ENCODE results near the gene FBXO31.

DNA sequence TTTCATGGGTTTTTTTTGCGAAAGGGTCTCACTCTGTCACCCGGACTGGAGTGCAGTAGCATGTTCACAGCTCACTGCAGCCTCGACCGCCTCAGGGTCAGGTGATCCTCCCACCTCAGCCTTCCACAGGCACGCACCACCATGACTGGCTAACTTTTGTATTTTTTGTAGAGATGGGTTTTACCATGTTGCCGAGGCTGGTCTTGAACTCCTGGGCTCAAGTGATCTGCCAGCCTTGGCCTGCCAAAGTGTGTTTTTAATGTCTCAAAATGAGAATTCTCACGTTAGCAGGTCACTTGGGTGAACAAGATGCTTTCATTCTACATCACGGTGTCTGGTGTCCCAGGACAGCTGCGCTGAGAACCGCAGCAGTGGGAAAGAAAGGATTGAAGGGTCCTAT, 3.2 kb downstream of the FBXO31 start:
- no peak for TF ChIP-seq ZIK1 (CRISPR knock-in tag; IDR thresholded peaks at IDR 0.05; ENCODE audit: borderline replicate concordance, low read depth)
- TF ChIP-seq, protein P1, sequence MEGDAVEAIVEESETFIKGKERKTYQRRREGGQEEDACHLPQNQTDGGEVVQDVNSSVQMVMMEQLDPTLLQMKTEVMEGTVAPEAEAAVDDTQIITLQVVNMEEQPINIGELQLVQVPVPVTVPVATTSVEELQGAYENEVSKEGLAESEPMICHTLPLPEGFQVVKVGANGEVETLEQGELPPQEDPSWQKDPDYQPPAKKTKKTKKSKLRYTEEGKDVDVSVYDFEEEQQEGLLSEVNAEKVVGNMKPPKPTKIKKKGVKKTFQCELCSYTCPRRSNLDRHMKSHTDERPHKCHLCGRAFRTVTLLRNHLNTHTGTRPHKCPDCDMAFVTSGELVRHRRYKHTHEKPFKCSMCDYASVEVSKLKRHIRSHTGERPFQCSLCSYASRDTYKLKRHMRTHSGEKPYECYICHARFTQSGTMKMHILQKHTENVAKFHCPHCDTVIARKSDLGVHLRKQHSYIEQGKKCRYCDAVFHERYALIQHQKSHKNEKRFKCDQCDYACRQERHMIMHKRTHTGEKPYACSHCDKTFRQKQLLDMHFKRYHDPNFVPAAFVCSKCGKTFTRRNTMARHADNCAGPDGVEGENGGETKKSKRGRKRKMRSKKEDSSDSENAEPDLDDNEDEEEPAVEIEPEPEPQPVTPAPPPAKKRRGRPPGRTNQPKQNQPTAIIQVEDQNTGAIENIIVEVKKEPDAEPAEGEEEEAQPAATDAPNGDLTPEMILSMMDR (CRISPR knock-in tag; IDR thresholded peaks at IDR 0.05) = no peak

Data from HepG2 (cell line).